Tibial artery (tissue), 4 donors: ENCODE data around the gene DOCK1.

Experiments used
- DNase-seq, 2 donors: peaks; one replicate each; pipeline ENCODE4 v3.0.0-alpha.2; 2019
- H3K27ac ChIP-seq, 2 donors: fragments of 200-600 bp; sonication (generic) in 1 of 2; 1 replicate in 1 of 2; 2 replicates in 1 of 2; pipeline ENCODE4 v1.5.1; 2018 to 2019; ENCODE audit warnings: mild to moderate bottlenecking in 1 of 2
- H3K27me3 ChIP-seq, 2 donors: fragments of 200-600 bp; sonication (generic) in 1 of 2; one replicate each; pipeline versions ENCODE4 v1.5.1 to v1.6.0; 2016 to 2019
- H3K36me3 ChIP-seq, 3 donors: fragments of 200-600 bp; sonication (generic) in 2 of 3; one replicate each; pipeline ENCODE4 v1.5.1; 2016 to 2019; ENCODE audit warnings: mild to moderate bottlenecking in 2 of 3
- H3K4me1 ChIP-seq, 4 donors: fragments of 200-600 bp; sonication (generic) in 2 of 4; 1 replicate in 3 of 4; 2 replicates in 1 of 4; pipeline ENCODE4 v1.5.1; 2016 to 2019
- H3K4me3 ChIP-seq, 2 donors: fragments of 200-600 bp; sonication (generic) in 1 of 2; 1 replicate in 1 of 2; 2 replicates in 1 of 2; pipeline ENCODE4 v1.5.1; 2018 to 2019; ENCODE audit warnings: mild to moderate bottlenecking in 2 of 2
- H3K9me3 ChIP-seq, 3 donors: fragments of 200-600 bp; sonication (generic) in 1 of 3; one replicate each; pipeline ENCODE4 v1.5.1; 2016 to 2019
- CTCF ChIP-seq, 2 experiments: fragments of 200-600 bp in 1 of 2; fragments of 450-650 bp in 1 of 2; IDR thresholded peaks; one replicate each; pipeline ENCODE4 v1.5.1; 2017 to 2019; ENCODE audit warnings: antibody characterized with exemption in 2 of 2, mild to moderate bottlenecking in 1 of 2, moderate library complexity in 1 of 2
- intact Hi-C: fragments of 100-400 bp; cut with DNase I; formaldehyde crosslinking; loops from one replicate; pipeline ENCODE4 v1.15.0; 2023; ENCODE audit warnings: low total_unique reads

DOCK1 gene

GRCh38 chr10:126966938-126967337 is 61.7 kb downstream of the DOCK1 start:
- intact Hi-C loops, result no loop called here
- no peaks in the 10 kb centered on the region for H3K9me3 ChIP-seq
- H3K4me1 ChIP-seq, result peaks cover 0 to 4% (median 0%) of the 10 kb centered on the region in 4 donors
- TF ChIP-seq CTCF (IDR thresholded peaks at IDR 0.05), result no peak
- H3K4me3 ChIP-seq, result no peak overlapping the region
- H3K36me3 ChIP-seq, result peaks cover 0 to 13% (median 0%) of the 10 kb centered on the region in 3 donors
- no peak overlapping the region for H3K27ac ChIP-seq
- no peak for DNase-seq
- H3K27me3 ChIP-seq, result no peaks in the 10 kb centered on the region

- no peak for TF ChIP-seq CTCF (IDR thresholded peaks at IDR 0.05)
- Histone ChIP-seq H3K27ac (no peak overlapping the region), H3K4me1 (peaks cover 0 to 10% (median 6%) of the 10 kb centered on the region in 4 donors), H3K27me3 (no peaks in the 10 kb centered on the region), H3K36me3 (peaks cover 0 to 16% (median 0%) of the 10 kb centered on the region in 3 donors), H3K9me3 (no peaks in the 10 kb centered on the region), H3K4me3 (no peak overlapping the region)
- intact Hi-C loops, result no loop called here
- DNase-seq, result no peak
These were observed 64.1 kb downstream of the DOCK1 start for GRCh38 chr10:126969310-126969709.

GRCh38 chr10:126972635-126973414 is 67.6 kb downstream of the DOCK1 start:
- Histone ChIP-seq H3K36me3 (peaks cover 6 to 29% (median 11%) of the 10 kb centered on the region in 3 donors), H3K27me3 (no peaks in the 10 kb centered on the region), H3K4me1 (peaks cover 0 to 10% (median 6%) of the 10 kb centered on the region in 4 donors), H3K27ac (no peak overlapping the region), H3K4me3 (no peak overlapping the region), H3K9me3 (no peaks in the 10 kb centered on the region)
- TF ChIP-seq CTCF (IDR thresholded peaks at IDR 0.05), result no peak
- intact Hi-C loops, result no loop called here
- no peak for DNase-seq

- H3K36me3 ChIP-seq, result peaks cover 6 to 46% (median 25%) of the 10 kb centered on the region in 3 donors
- H3K9me3 ChIP-seq, result no peaks in the 10 kb centered on the region
- no peak for DNase-seq
- H3K27me3 ChIP-seq, result no peaks in the 10 kb centered on the region
- no peak overlapping the region for H3K27ac ChIP-seq
- peaks cover 0 to 17% (median 6%) of the 10 kb centered on the region in 4 donors for H3K4me1 ChIP-seq
- no peak for TF ChIP-seq CTCF (IDR thresholded peaks at IDR 0.05)
- intact Hi-C loops, result no loop called here
- no peak overlapping the region for H3K4me3 ChIP-seq
These were observed 70.0 kb downstream of the DOCK1 start for GRCh38 chr10:126975221-126975620.

GRCh38 chr10:126977216-126977615 is 72.0 kb downstream of the DOCK1 start:
- H3K27me3 ChIP-seq, result no peaks in the 10 kb centered on the region
- DNase-seq, result no peak
- H3K27ac ChIP-seq, result no peak overlapping the region
- H3K9me3 ChIP-seq, result no peaks in the 10 kb centered on the region
- TF ChIP-seq CTCF (IDR thresholded peaks at IDR 0.05), result no peak
- H3K4me3 ChIP-seq, result no peak overlapping the region
- intact Hi-C loops, result no loop called here
- peaks cover 6 to 36% (median 29%) of the 10 kb centered on the region in 3 donors for H3K36me3 ChIP-seq
- peaks cover 0 to 17% (median 6%) of the 10 kb centered on the region in 4 donors for H3K4me1 ChIP-seq
